AG04449 (cell line): ENCODE results near the gene HSPA2.
A peak's percentile ranks its signal among the peaks of the same experiment; 100 is the strongest.

Source experiments
- CTCF ChIA-PET: fragments of 350-600 bp; formaldehyde crosslinking; extraction: SDS; loops from one replicate; lab custom pipeline; 2021; ENCODE audit warnings: antibody characterized with exemption; lab: Yijun Ruan, JAX
- POLR2A ChIA-PET: fragments of 400-600, 350-600 bp; formaldehyde crosslinking; extraction: SDS; loops from one replicate; lab custom pipeline; 2020; ENCODE audit warnings: antibody characterized with exemption, inconsistent platforms; lab: Yijun Ruan, JAX
- DNase-seq: peaks from one replicate; pipeline ENCODE4 v3.0.0-alpha.2; 2010; ENCODE audit warnings: low read depth, low spot score
- H3K4me3 ChIP-seq: 2 replicates; pipeline ENCODE4 v1.5.1; 2011; ENCODE audit warnings: low read depth, mild to moderate bottlenecking, control low read depth, low read length
- CTCF ChIP-seq: IDR thresholded peaks from one replicate; pipeline ENCODE4 v1.5.1; 2011; ENCODE audit warnings: mild to moderate bottlenecking, moderate library complexity, low read length, control low read depth, inconsistent platforms; ENCODE audit not compliant: insufficient read depth; ENCODE audit errors: missing control alignments

Gene HSPA2

GRCh38 chr14:64541261-64541971 is 875 bp downstream of the HSPA2 start:
- peak overlapping the region; percentile 85 for H3K4me3 ChIP-seq
- ChIA-PET CTCF (interaction anchor here (1.0 to 5.6 kb wide), 4 partner anchors 9 to 95 kb away, joined by 3 to 78 read pairs (median 16); partner anchors contain the start of gene PPP1R36), POLR2A (interaction anchor here (0.7 to 2.7 kb wide), 9 partner anchors 9 to 200 kb away, joined by 3 to 28 read pairs (median 5); partner anchors contain the start of genes PPP1R36 and ZBTB1)
- DNase-seq, result no peak
- no peak for TF ChIP-seq CTCF

- POLR2A ChIA-PET, result interaction anchor here (0.7 to 2.7 kb wide), 4 partner anchors 8 to 87 kb away, joined by 3 to 28 read pairs (median 5); partner anchors contain the start of genes PPP1R36 and ZBTB1
- CTCF ChIA-PET, result interaction anchor here (0.6 to 5.6 kb wide), 10 partner anchors 9 to 499 kb away, joined by 3 to 78 read pairs (median 4); partner anchors contain the start of gene PPP1R36
- TF ChIP-seq CTCF, result no peak
- peak overlapping the region; percentile 85 for H3K4me3 ChIP-seq
- DNase-seq, result no peak
Observed at GRCh38 chr14:64541972-64542835, 1.7 kb downstream of the HSPA2 start.

- peak overlapping the region; percentile 85 for H3K4me3 ChIP-seq
- POLR2A ChIA-PET, result no interaction called here
- no peak for DNase-seq
- no peak for TF ChIP-seq CTCF
- CTCF ChIA-PET, result interaction anchor here (0.6 to 5.6 kb wide), 9 partner anchors 8 to 499 kb away, joined by 3 to 78 read pairs (median 3); no protein-coding TSS in a partner anchor
Observed at GRCh38 chr14:64542836-64543201, 2.3 kb downstream of the HSPA2 start.

- no peak for TF ChIP-seq CTCF
- ChIA-PET POLR2A (no interaction called here), CTCF (interaction anchor here (0.7 to 5.6 kb wide), 6 partner anchors 12 to 347 kb away, joined by 3 to 78 read pairs (median 3); no protein-coding TSS in a partner anchor)
- no peak for DNase-seq
- peak overlapping the region; percentile 85 for H3K4me3 ChIP-seq
Observed at GRCh38 chr14:64544607-64545312, 4.2 kb downstream of the HSPA2 start.

GRCh38 chr14:64549016-64549415 is 8.5 kb downstream of the HSPA2 start:
- ChIA-PET POLR2A (interaction anchor here (0.7 to 4.7 kb wide), 2 partner anchors 8 to 86 kb away, joined by 3 to 28 read pairs; partner anchors contain the start of gene HSPA2), CTCF (interaction anchor here (1.0 to 1.1 kb wide), 4 partner anchors 8 to 87 kb away, joined by 3 to 4 read pairs (median 4); partner anchors contain the start of gene HSPA2)
- DNase-seq, result no peak
- H3K4me3 ChIP-seq, result no peak overlapping the region
- no peak for TF ChIP-seq CTCF
